GM12873 (cell line): ENCODE measurements around the gene AKR1C2.
"Not testable (repeated sequence)": the region's sequence is repeated elsewhere in the genome, so short reads cannot be mapped to it uniquely, and the experiment has no call there.

Experiments
- CTCF ChIP-seq: IDR thresholded peaks from 2 replicates; pipeline ENCODE4 v1.5.1; 2012; ENCODE audit warnings: low read depth, mild to moderate bottlenecking, moderate library complexity, low read length, control low read depth; ENCODE audit not compliant: insufficient read depth; ENCODE audit errors: missing control alignments

The AKR1C2 gene

GRCh38 chr10:5003127-5004029, at the start of gene AKR1C2:
Gene AKR1C2, minus strand, starts transcription at chr10:5003857. Its CDS starts 22 bp downstream, at chr10:5003835.
- not testable (repeated sequence) for TF ChIP-seq CTCF

GRCh38 chr10:5047912-5048628, 44.4 kb upstream of the AKR1C2 start:
- TF ChIP-seq CTCF, result no peak

GRCh38 chr10:5046410-5046809, 42.8 kb upstream of the AKR1C2 start:
- TF ChIP-seq CTCF, result no peak

- TF ChIP-seq CTCF, result no peak
Observed at GRCh38 chr10:5045095-5045494, 41.4 kb upstream of the AKR1C2 start.

- no peak for TF ChIP-seq CTCF
Observed at GRCh38 chr10:5043716-5044115, 40.1 kb upstream of the AKR1C2 start.

GRCh38 chr10:5042922-5043321, 39.3 kb upstream of the AKR1C2 start:
- TF ChIP-seq CTCF, result no peak

- no peak for TF ChIP-seq CTCF
Observed at GRCh38 chr10:5041471-5042023, 37.9 kb upstream of the AKR1C2 start.
